IPS-NIHi11 (cell line): ENCODE results near the gene VPS37B.

Source experiments
- DNase-seq: peaks from one replicate; pipeline ENCODE4 v3.0.0; 2012; ENCODE audit warnings: mixed read lengths, low spot score

The VPS37B gene

GRCh38 chr12:122839907-122840554 lies 55.9 kb downstream of the VPS37B start:
- no peak for DNase-seq

- DNase-seq, result no peak
Measured at GRCh38 chr12:122838841-122839240, 57.1 kb downstream of the VPS37B start.

GRCh38 chr12:122837306-122838265 lies 58.3 kb downstream of the VPS37B start:
- DNase-seq, result no peak

- DNase-seq, result no peak
Measured at GRCh38 chr12:122836027-122836921, 59.6 kb downstream of the VPS37B start.

DNA sequence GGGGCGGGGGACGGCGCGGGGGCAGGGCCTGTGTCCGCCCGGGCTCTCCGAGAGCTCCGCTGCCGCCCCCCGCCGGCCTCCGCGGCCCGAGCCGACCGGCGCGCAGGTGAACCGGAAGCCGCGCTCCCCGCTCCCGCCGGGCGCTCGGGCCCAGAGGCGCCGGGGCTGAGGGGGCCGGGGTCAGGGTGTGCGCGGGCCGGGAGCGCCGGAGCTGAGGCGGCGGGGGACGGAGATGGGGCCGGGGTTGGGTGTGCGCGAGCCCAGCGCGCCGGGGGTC lies 60.2 kb downstream of the VPS37B start:
- DNase-seq, result peak; percentile 82

GRCh38 chr12:122834921-122835749 lies 60.8 kb downstream of the VPS37B start, which contains the start of gene HIP1R:
Gene HIP1R (plus strand): TSS chr12:122835457. CDS start chr12:122835551, 94 bp downstream.
- peak; percentile 84 for DNase-seq

GRCh38 chr12:122834104-122834920 lies 61.6 kb downstream of the VPS37B start:
- peak; percentile 80 for DNase-seq

DNA sequence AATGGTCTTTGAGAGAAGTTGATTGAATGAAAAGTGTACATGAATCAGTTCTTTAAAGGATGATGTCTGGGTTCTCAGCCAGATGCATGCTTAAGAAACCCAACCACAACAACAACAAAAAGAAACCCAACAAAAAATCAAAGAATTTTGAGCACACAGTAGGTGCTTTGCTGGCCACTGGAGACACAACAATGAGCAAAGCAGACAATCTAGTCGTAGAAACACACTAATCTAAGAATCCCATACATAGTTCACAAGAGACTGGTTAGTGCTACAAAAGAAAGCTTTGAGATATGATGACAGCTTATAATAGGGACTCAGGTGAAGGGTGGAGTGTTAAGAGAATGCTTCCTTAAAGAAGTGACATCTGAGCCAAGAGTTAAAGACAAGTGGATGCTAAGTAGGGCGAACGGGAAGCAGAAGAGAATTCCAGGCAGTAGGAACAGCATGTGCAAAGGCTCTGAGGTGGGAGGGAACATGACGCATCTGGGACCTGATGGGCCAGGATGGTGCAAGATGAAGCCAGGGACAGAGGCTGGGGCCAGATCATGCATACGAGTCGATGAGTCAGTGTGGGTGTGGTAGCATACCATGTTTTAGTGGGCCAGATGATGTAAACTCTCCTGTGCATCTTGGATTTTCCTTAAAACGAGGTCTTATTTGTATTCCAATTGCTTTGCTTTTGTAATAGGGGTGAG lies 65.3 kb downstream of the VPS37B start:
- no peak for DNase-seq

DNA sequence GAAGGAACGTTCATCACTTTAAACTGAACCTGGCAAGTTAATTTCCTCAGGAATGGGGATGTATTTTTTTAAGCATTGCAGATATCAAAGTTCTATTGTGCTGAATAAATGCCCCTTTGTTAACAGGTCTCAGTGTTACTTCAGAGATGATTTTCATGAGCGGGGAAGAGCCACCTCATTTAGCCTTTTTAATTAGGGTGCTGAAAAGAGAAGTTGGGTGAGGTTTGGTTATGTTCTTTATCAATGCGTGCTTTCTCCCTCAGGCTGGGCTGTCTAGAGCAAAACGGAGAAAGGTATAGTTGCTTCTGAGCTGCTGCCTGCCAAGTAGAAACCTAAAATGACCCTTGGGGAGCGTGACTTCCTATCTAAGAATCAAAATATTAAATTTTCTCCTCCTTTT lies 68.7 kb downstream of the VPS37B start:
- no peak for DNase-seq

- no peak for DNase-seq
Measured at GRCh38 chr12:122825773-122826724, 69.9 kb downstream of the VPS37B start.

- DNase-seq, result no peak
Measured at GRCh38 chr12:122823429-122823828, 72.5 kb downstream of the VPS37B start.

DNA sequence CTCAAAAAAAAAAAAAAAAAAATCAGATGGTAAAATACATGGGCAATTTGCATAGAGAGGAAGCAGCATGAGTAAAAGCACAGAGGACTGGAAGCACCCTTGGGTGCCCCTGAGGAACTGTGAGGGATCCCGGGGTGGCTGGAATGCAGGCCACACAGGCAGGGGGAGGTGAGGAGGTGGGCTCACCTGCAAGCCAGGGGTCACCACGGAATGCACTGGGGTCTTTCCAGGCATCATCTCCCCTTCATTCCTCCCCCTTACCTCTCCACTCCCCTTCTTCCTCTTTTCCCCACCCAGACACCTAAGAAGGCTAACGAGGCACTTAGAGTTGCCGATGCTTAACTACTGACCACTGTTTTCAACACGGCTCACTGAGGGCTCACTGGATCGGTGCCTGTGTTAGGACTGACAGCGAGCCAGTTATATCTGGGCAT lies 75.1 kb downstream of the VPS37B start:
- DNase-seq, result no peak

GRCh38 chr12:122820138-122820537 lies 75.8 kb downstream of the VPS37B start:
- no peak for DNase-seq

DNA sequence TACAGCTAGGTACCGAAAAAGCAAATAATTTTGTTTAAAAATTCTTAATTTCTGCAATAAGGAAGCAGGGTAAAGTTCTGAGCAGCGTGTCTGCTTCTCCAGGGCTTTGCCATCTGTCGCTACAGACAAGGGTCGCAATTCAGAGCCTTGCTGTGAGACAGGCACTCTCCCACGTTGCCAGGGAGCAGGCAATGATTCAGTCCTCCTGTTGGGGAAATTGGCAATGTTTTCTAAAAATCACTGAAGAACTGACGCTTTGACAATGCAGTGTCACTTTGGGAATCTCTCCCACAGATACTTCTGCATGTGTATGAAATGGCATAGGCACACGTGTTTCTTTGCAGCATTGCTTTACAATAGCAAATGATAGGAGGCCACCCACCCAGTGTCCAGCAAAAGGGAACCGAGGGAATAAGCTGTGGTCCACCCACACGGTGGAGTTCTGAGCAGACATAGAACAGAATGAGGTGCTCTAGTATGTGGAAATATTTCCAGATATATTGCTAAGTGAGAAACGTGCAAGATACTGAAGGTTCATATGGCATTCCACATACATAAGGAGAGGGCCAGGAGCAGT lies 76.6 kb downstream of the VPS37B start:
- DNase-seq, result no peak
